ENCODE data around the gene CYB561D2.

CYB561D2 gene

GRCh38 chr3:50356553-50356952 lies 5.9 kb downstream of the CYB561D2 start:
- H3K9me3 ChIP-seq (ENCODE audit: control insufficient read depth, insufficient read depth, low read depth, low read length) = no peaks in the 10 kb centered on the region
- H3K4me1 ChIP-seq (ENCODE audit: control insufficient read depth, insufficient read depth, low read length) = peaks cover 31% of the 10 kb centered on the region
- H3K27me3 ChIP-seq (ENCODE audit: control insufficient read depth, insufficient read depth, low read length) = no peaks in the 10 kb centered on the region
- 0 out of 2 replicates have a peak overlapping the region, but pooled peaks have one; percentile 1 for H3K4me3 ChIP-seq (ENCODE audit: low read depth, low read length)
- peaks cover 39% of the 10 kb centered on the region for H3K36me3 ChIP-seq (ENCODE audit: control insufficient read depth, insufficient read depth, low read length)
- no peak overlapping the region for H3K27ac ChIP-seq (ENCODE audit: low read depth, low read length)
- H3K9ac ChIP-seq (ENCODE audit: low read length) = no peak overlapping the region

- peaks cover 30% of the 10 kb centered on the region for H3K4me1 ChIP-seq (ENCODE audit: control insufficient read depth, insufficient read depth, low read length)
- H3K27ac ChIP-seq (ENCODE audit: low read depth, low read length) = no peak overlapping the region
- H3K36me3 ChIP-seq (ENCODE audit: control insufficient read depth, insufficient read depth, low read length) = peaks cover 39% of the 10 kb centered on the region
- H3K4me3 ChIP-seq (ENCODE audit: low read depth, low read length) = peak overlapping the region; percentile 94
- H3K9me3 ChIP-seq (ENCODE audit: control insufficient read depth, insufficient read depth, low read depth, low read length) = no peaks in the 10 kb centered on the region
- H3K27me3 ChIP-seq (ENCODE audit: control insufficient read depth, insufficient read depth, low read length) = no peaks in the 10 kb centered on the region
- peak overlapping the region; percentile 11 for H3K9ac ChIP-seq (ENCODE audit: low read length)
These were observed 6.8 kb downstream of the CYB561D2 start for GRCh38 chr3:50357481-50357880.

DNA sequence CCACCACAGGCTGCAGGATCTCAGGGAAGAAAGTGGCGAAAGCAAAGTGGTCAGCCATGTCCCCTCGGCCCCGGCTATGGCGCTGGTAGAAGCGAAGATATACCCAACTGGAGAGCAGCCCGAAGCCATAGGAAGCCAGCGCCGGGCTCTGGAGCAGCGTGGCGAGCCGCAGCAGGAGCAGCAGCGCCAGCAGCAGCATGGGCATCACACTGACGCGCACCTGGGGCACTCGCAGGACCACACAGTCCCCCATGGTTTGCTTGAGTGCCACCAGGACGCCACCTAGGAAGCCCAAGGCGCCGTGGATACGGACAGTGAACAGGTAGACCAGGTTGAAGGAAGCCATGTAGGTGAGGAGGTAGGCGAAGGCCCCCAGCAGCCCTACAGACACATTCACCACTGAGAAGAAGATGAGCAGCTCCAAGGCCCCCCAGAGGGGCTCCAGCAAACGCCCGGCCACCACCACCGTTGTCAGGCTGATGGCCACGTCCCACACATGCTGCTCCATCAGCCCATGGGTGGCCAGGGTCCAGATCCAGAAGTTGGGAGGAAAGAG lies 7.8 kb downstream of the CYB561D2 start:
- Histone ChIP-seq H3K27me3 (ENCODE audit: control insufficient read depth, insufficient read depth, low read length) (peaks cover under 1% of the 10 kb centered on the region; the same call in 1 of the 2 replicates), H3K36me3 (ENCODE audit: control insufficient read depth, insufficient read depth, low read length) (peaks cover 35% of the 10 kb centered on the region), H3K4me3 (ENCODE audit: low read depth, low read length) (peak overlapping the region; percentile 94), H3K27ac (ENCODE audit: low read depth, low read length) (peak overlapping the region; percentile 11; the same call in 1 of the 2 replicates), H3K9me3 (ENCODE audit: control insufficient read depth, insufficient read depth, low read depth, low read length) (no peaks in the 10 kb centered on the region), H3K4me1 (ENCODE audit: control insufficient read depth, insufficient read depth, low read length) (peaks cover 30% of the 10 kb centered on the region), H3K9ac (ENCODE audit: low read length) (peak overlapping the region; percentile 85)

DNA sequence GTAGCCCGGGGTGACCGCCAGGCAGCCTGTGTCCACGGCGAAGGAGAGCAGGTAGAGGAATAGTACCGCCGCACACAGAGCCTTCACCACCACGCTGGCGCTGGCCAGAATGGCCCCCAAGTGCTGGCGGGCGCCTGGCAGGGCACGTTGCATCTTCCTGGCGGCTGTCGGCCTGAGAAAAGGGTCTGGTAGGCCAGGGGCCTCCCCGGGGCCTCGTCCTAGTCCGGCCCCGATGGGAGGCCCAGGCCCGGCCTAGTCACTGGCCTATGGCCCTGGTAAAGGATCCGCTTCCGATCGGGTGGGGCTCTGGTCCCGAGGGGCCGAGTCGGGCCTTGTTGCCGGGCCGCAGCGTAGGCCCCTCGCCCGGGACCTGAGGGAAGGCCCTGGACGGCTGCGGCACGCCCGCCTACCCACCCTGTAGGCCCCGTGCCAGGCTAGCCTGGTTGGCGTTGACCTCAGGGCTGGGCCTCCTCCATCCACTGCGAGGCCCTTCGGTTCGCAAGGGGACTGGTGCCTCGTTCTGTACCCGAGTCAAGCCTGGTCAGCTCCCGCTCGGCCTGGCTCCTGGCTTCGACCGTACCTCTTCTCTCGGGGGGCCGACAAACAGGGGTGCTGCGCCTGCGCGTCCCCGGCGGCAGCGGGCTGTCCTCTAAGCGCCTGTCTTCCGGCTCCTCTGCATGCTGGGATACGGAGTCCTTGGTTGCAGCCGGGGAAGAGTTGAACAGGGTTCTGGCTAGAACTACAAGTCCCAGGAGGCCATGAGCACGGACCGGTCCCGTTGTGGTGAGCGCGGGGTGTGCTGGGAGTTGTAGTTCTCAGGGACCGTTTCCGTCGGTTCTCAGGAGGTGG lies 8.5 kb downstream of the CYB561D2 start, which contains the start of gene TMEM115:
TSS of gene TMEM115 (minus strand) at position 611 of the 849 bp plus-strand sequence. CDS start at position 153, 458 bp downstream.
- peak within 1 kb of the TSS; percentile 94 for H3K4me3 ChIP-seq (ENCODE audit: low read depth, low read length)

DNA sequence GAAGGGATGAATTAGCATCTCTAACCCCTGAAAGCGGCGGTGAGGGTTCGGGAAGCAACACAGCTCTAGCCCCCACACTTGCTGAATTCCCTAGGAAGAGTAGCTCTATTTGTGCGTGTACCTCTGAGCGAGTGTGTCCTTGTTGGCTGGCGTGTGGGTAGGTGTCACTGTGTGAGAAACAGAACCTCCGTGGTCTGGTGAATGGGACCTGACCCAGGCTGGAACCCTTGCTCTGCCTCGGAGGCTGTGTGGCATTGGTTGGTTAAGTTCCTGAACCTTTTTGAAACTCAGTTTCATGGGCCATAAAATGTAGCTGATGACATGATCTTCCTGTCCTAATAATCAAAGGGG lies 9.1 kb downstream of the CYB561D2 start:
- H3K9me3 ChIP-seq (ENCODE audit: control insufficient read depth, insufficient read depth, low read depth, low read length) = no peaks in the 10 kb centered on the region
- peaks cover 13% of the 10 kb centered on the region for H3K27me3 ChIP-seq (ENCODE audit: control insufficient read depth, insufficient read depth, low read length)
- no peak overlapping the region for H3K27ac ChIP-seq (ENCODE audit: low read depth, low read length)
- peaks cover 33% of the 10 kb centered on the region for H3K4me1 ChIP-seq (ENCODE audit: control insufficient read depth, insufficient read depth, low read length)
- H3K4me3 ChIP-seq (ENCODE audit: low read depth, low read length) = peak overlapping the region; percentile 94
- H3K9ac ChIP-seq (ENCODE audit: low read length) = no peak overlapping the region
- H3K36me3 ChIP-seq (ENCODE audit: control insufficient read depth, insufficient read depth, low read length) = peaks cover 23% of the 10 kb centered on the region

More for the DNA sequence above, 8.5 kb downstream of the CYB561D2 start, which contains the start of gene TMEM115:
- Histone ChIP-seq H3K4me1 (ENCODE audit: control insufficient read depth, insufficient read depth, low read length) (peaks cover 30% of the 10 kb centered on the region), H3K27ac (ENCODE audit: low read depth, low read length) (peak within 1 kb of the TSS; percentile 11; the same call in 1 of the 2 replicates), H3K27me3 (ENCODE audit: control insufficient read depth, insufficient read depth, low read length) (peaks cover 8% of the 10 kb centered on the region), H3K9ac (ENCODE audit: low read length) (peak within 1 kb of the TSS; percentile 85), H3K36me3 (ENCODE audit: control insufficient read depth, insufficient read depth, low read length) (peaks cover 29% of the 10 kb centered on the region), H3K9me3 (ENCODE audit: control insufficient read depth, insufficient read depth, low read depth, low read length) (no peaks in the 10 kb centered on the region)

DNA sequence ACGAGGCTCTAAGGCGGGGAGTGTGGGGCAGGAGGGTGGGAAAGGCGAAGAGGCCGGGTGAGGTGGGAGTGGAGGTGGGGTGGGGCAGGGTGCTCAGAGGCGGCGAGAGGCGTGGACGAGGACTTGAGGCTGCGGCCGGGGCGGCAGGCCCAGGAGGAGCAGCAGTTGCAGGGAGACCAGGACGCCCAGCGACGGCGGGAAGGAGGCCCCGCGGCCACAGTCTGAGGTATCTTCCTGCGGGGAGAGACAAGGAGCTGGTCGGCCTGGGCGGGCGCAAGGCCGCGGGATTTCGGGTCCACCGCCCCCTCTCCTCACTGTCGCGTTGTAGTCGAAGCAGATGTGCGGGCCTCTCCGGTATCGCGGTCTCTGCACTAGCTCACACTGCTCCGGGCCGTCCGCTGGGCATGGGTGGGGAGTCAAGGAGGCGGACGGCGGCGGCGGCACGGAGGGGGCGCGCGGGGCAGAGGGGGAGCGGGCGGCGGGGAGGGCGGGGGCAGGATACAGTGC lies 14.0 kb downstream of the CYB561D2 start:
- peak overlapping the region; percentile 87 for H3K4me3 ChIP-seq (ENCODE audit: low read depth, low read length)
- no peaks in the 10 kb centered on the region for H3K9me3 ChIP-seq (ENCODE audit: control insufficient read depth, insufficient read depth, low read depth, low read length)
- H3K4me1 ChIP-seq (ENCODE audit: control insufficient read depth, insufficient read depth, low read length) = peaks cover 7% of the 10 kb centered on the region; the same call in 1 of the 2 replicates
- no peak overlapping the region for H3K27ac ChIP-seq (ENCODE audit: low read depth, low read length)
- H3K36me3 ChIP-seq (ENCODE audit: control insufficient read depth, insufficient read depth, low read length) = no peaks in the 10 kb centered on the region
- peaks cover 28% of the 10 kb centered on the region for H3K27me3 ChIP-seq (ENCODE audit: control insufficient read depth, insufficient read depth, low read length)
- H3K9ac ChIP-seq (ENCODE audit: low read length) = peak overlapping the region; percentile 6

- Histone ChIP-seq H3K9me3 (ENCODE audit: control insufficient read depth, insufficient read depth, low read depth, low read length) (no peaks in the 10 kb centered on the region), H3K27ac (ENCODE audit: low read depth, low read length) (no peak overlapping the region), H3K4me1 (ENCODE audit: control insufficient read depth, insufficient read depth, low read length) (peaks cover 3% of the 10 kb centered on the region; the same call in 1 of the 2 replicates), H3K36me3 (ENCODE audit: control insufficient read depth, insufficient read depth, low read length) (no peaks in the 10 kb centered on the region), H3K4me3 (ENCODE audit: low read depth, low read length) (peak overlapping the region; percentile 87), H3K27me3 (ENCODE audit: control insufficient read depth, insufficient read depth, low read length) (peaks cover 28% of the 10 kb centered on the region), H3K9ac (ENCODE audit: low read length) (peak overlapping the region; percentile 59)
These were observed 14.6 kb downstream of the CYB561D2 start for GRCh38 chr3:50365080-50365841.

DNA sequence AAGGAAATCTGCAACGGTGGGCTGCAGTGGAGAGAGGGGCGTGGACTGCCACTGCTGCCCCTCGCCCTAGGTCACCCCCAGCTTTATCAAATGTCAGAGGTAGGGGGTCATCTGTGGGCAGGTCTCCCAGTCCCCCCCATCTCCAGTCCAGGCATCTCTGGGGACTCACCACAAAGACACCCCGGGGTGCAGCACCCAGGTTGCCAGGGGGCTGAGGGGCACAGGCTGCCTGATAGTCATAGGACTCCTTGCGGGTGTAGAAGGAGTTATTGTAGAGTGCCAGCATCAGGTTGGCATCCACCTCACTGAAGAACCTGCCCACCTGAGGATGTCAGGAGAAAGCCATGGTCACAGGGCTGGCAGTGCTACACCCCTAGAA lies 15.2 kb downstream of the CYB561D2 start:
- Histone ChIP-seq H3K4me3 (ENCODE audit: low read depth, low read length) (peak overlapping the region; percentile 87), H3K36me3 (ENCODE audit: control insufficient read depth, insufficient read depth, low read length) (no peaks in the 10 kb centered on the region), H3K9me3 (ENCODE audit: control insufficient read depth, insufficient read depth, low read depth, low read length) (no peaks in the 10 kb centered on the region), H3K27ac (ENCODE audit: low read depth, low read length) (no peak overlapping the region), H3K27me3 (ENCODE audit: control insufficient read depth, insufficient read depth, low read length) (peaks cover 28% of the 10 kb centered on the region), H3K4me1 (ENCODE audit: control insufficient read depth, insufficient read depth, low read length) (peaks cover 7% of the 10 kb centered on the region; the same call in 1 of the 2 replicates), H3K9ac (ENCODE audit: low read length) (peak overlapping the region; percentile 59)

GRCh38 chr3:50369012-50369670 lies 18.5 kb downstream of the CYB561D2 start:
- peaks cover 26% of the 10 kb centered on the region; the same call in 1 of the 2 replicates for H3K4me1 ChIP-seq (ENCODE audit: control insufficient read depth, insufficient read depth, low read length)
- H3K27me3 ChIP-seq (ENCODE audit: control insufficient read depth, insufficient read depth, low read length) = peaks cover 20% of the 10 kb centered on the region
- H3K36me3 ChIP-seq (ENCODE audit: control insufficient read depth, insufficient read depth, low read length) = no peaks in the 10 kb centered on the region
- no peak overlapping the region for H3K27ac ChIP-seq (ENCODE audit: low read depth, low read length)
- H3K9me3 ChIP-seq (ENCODE audit: control insufficient read depth, insufficient read depth, low read depth, low read length) = no peaks in the 10 kb centered on the region
- H3K9ac ChIP-seq (ENCODE audit: low read length) = no peak overlapping the region
- no peak overlapping the region for H3K4me3 ChIP-seq (ENCODE audit: low read depth, low read length)

DNA sequence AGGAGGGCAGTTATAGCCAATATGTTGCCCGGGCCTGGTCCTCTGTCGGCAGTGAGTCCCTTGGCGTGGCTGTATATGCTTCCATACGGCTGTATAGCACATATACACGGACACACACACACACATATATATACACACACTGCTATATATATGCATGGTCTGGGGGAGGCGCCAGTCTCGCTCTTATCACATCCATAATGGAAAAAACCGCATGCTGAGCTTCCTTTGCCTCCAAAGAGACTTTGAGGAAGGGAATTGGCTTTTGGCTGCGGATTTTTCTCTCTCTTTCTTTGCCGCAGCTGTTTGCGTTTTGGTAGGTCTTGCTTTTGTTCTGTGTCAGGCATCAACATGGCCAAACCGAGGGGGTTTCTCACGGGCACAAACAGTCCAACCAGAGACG lies 19.9 kb downstream of the CYB561D2 start:
- peaks cover 13% of the 10 kb centered on the region; the same call in 1 of the 2 replicates for H3K27me3 ChIP-seq (ENCODE audit: control insufficient read depth, insufficient read depth, low read length)
- no peak overlapping the region for H3K27ac ChIP-seq (ENCODE audit: low read depth, low read length)
- H3K4me1 ChIP-seq (ENCODE audit: control insufficient read depth, insufficient read depth, low read length) = peaks cover 33% of the 10 kb centered on the region
- H3K36me3 ChIP-seq (ENCODE audit: control insufficient read depth, insufficient read depth, low read length) = no peaks in the 10 kb centered on the region
- H3K4me3 ChIP-seq (ENCODE audit: low read depth, low read length) = no peak overlapping the region
- H3K9me3 ChIP-seq (ENCODE audit: control insufficient read depth, insufficient read depth, low read depth, low read length) = no peaks in the 10 kb centered on the region
- H3K9ac ChIP-seq (ENCODE audit: low read length) = no peak overlapping the region

Measured in HUES6 (cell line).